Endometrium (tissue), 2 donors: Measurements from ENCODE around the gene ZFYVE28.
"Not testable (repeated sequence)": the region's sequence is repeated elsewhere in the genome, so short reads cannot be mapped to it uniquely, and the experiment has no call there.

ENCODE experiments used
- FAIRE-seq: peaks from 2 replicates; lab custom pipeline; 2012; peaks lifted over from hg19 to GRCh38; lab: Jason Lieb, UNC
- donor health status: control.
- donor health status: control.

Gene ZFYVE28

GRCh38 chr4:2247128-2248043 lies 171.1 kb downstream of the ZFYVE28 start:
- no peak for FAIRE-seq

- no peak for FAIRE-seq
Measured at GRCh38 chr4:2246384-2247127, 171.9 kb downstream of the ZFYVE28 start.

- FAIRE-seq = no peak
Measured at GRCh38 chr4:2245787-2246275, 172.6 kb downstream of the ZFYVE28 start.

GRCh38 chr4:2245057-2245786 lies 173.2 kb downstream of the ZFYVE28 start:
- FAIRE-seq = no peak

GRCh38 chr4:2243681-2244380 lies 174.6 kb downstream of the ZFYVE28 start:
- peak; percentile 21 for FAIRE-seq

GRCh38 chr4:2241410-2242353 lies 176.8 kb downstream of the ZFYVE28 start, which contains the start of the genes HAUS3 and POLN:
Gene HAUS3 (minus strand): TSS chr4:2242121. CDS start chr4:2240946, 1,175 bp downstream.
Gene POLN (minus strand): TSS chr4:2242121. CDS start chr4:2229231, 12,890 bp downstream.
- FAIRE-seq = no peak

- FAIRE-seq = no peak
Measured at GRCh38 chr4:2241003-2241402, 177.4 kb downstream of the ZFYVE28 start.

- FAIRE-seq = no peak
Measured at GRCh38 chr4:2236944-2237666, 181.3 kb downstream of the ZFYVE28 start.

GRCh38 chr4:2231082-2231481 lies 187.4 kb downstream of the ZFYVE28 start:
- no peak for FAIRE-seq

GRCh38 chr4:2226261-2226660 lies 192.2 kb downstream of the ZFYVE28 start:
- FAIRE-seq = no peak

GRCh38 chr4:2222838-2223237 lies 195.6 kb downstream of the ZFYVE28 start:
- no peak for FAIRE-seq

- not testable (repeated sequence) for FAIRE-seq
Measured at GRCh38 chr4:2221378-2221777, 197.1 kb downstream of the ZFYVE28 start.

- FAIRE-seq = no peak
Measured at GRCh38 chr4:2220016-2220630, 198.3 kb downstream of the ZFYVE28 start.
